HG02884 (cell line): Measurements from ENCODE around the gene IPO4.

Experiments used
- ATAC-seq: cut with Tn5 transposase; IDR thresholded peaks from one replicate; pipeline ENCODE4 v1.9.1; 2021; ENCODE audit warnings: mild to moderate bottlenecking, moderate library complexity; ENCODE audit not compliant: unreplicated experiment

Gene IPO4

GRCh38 chr14:24135834-24136683 is 52.6 kb downstream of the IPO4 start, which contains the start of gene PSME1:
PSME1 (plus strand) TSS chr14:24136194; CDS start chr14:24136263, 69 bp downstream.
- peak; percentile 74 for ATAC-seq

- ATAC-seq = no peak
Measured at GRCh38 chr14:24135584-24135833, 53.1 kb downstream of the IPO4 start.

DNA sequence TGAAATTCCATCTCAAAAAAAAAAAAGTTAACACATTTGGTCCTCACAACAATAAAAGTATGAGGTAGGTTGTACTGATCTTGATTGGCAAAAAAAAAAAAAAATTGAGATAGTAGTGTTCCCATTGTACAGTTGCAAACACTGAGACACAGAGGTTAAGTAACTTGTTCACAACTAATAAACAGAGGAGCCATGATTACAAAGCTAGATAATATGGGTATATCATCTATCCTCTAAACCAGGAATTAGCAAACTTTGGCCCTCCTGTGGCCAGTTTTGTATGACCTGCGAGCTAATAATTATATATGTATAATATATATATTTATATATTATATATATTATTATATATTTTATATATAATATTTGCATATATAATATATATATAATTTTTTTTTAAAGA is 54.9 kb downstream of the IPO4 start:
- ATAC-seq = no peak

DNA sequence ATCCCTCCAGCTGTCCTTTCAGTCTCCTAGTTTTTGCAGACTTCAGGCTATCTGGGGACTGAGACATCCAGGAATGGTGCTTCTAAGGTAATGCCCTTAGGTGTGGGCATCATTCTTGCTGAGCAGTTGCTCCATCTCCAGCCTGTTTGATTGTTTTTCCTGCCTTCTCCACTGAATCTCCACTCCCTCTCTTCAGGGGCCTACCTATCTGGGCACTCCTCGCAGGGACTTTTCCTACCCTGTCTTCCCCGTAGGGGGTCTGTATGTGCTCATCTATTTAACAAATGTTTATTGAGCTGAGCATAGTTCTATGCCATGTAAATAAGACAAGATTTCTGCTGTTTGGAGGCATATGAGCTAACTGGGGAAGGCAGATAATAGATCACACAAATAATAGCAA is 55.6 kb downstream of the IPO4 start:
- ATAC-seq = no peak

- no peak for ATAC-seq
Measured at GRCh38 chr14:24132061-24132685, 56.4 kb downstream of the IPO4 start.

- no peak for ATAC-seq
Measured at GRCh38 chr14:24131549-24131966, 57.1 kb downstream of the IPO4 start.

DNA sequence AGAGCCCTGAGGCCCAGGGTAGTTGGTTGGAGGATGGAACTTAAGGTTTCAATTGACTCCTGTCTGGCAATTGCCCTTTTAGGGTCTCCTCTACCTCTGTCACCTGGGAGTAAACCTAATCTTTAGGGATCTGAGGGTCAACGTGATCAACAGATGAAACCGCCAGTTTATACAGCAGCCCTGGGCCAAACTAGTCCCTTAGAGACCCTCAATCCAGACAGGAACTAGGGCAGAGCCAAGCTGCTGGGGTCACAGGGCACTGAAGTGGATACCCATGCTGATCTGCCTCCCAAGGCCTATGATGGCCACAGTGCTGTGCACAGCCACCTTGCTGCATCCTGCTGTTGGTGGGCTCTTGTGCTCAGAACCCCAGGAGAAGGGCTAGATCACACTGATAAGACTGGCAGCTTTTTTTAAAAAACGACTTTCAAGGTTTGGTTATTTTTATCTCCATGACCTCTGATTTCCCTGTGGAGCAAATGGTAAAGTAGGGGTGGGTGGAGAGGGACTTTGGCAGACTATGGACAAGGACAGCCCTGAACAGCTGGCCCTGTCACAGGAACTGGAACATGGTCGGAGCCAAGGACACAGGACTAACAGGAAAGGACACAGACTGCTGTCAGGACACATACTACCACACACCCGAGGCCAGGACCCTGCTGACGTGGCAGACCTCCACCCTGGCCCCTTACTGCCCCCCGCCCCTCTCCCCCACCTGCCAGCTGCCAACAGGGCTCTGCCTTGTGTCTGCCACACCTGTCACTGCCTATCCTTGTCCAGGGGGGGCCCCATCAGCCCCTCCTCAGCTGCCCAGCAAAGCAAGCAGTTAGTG is 57.7 kb downstream of the IPO4 start:
- ATAC-seq = no peak

DNA sequence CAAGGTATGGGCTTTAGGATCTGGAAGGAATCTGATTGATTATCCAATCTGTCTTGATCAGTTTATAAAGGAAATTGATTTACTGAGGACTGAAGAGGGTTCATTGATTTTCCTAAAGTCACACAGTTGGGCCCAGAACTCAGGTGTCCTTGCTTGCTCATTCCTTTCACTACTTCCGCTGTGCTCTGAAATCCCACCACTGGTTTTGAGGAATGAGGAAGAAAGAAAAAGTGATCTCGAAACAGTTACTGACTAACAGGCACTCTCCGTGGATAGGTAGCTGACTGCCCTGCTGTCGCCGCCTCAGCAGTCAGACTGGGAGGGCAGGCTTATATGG is 58.3 kb downstream of the IPO4 start, which contains the start of gene FITM1:
Gene FITM1 (plus strand): TSS at position 280 of the 337 bp plus-strand sequence. CDS start 905 bp downstream, outside the sequence.
- ATAC-seq = no peak
